GM19324 (cell line): ENCODE measurements around the gene TRIM40.

Experiments used
- ATAC-seq: cut with Tn5 transposase; IDR thresholded peaks from one replicate; pipeline ENCODE4 v1.9.1; 2021; ENCODE audit warnings: mild to moderate bottlenecking, moderate library complexity; ENCODE audit not compliant: unreplicated experiment, low FRiP score

The TRIM40 gene

DNA sequence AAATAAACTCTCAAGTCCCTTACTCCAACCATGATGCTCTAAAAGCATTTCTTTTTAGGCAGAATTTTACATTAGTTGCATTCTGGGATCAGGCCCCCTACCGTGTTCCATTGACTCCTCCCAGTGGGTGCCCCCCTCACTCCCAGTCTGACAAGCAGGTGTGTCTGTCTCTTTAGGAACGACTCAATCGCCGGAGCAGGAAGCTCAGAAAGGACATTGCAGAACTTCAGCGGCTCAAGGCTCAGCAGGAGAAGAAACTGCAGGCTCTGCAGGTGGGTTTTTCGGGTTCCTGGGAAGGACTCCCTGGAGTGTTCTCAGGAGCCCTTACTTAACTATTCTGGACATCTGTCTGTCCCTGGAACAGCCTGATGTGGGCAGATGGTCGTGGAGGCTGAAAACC is 9.9 kb downstream of the TRIM40 start:
- ATAC-seq: no peak

DNA sequence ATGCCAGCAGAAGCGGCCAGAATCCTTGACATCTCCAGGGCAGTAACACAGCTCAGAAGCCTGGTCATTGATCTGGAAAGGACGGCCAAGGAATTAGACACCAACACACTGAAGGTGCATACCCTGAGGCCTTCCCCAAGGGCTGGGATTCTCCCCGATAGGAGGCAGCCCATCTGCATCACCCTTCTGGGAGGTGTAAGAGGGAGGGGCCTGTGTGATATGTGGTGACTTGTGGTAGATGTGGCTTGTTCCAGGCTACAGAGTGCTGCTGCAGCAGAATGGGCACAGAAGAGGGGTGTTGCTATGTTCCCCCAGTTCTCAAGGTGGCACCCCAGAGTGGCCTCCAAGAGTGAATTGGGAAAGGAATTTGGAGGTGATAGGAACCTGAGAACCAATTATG is 11.2 kb downstream of the TRIM40 start:
- no peak for ATAC-seq

DNA sequence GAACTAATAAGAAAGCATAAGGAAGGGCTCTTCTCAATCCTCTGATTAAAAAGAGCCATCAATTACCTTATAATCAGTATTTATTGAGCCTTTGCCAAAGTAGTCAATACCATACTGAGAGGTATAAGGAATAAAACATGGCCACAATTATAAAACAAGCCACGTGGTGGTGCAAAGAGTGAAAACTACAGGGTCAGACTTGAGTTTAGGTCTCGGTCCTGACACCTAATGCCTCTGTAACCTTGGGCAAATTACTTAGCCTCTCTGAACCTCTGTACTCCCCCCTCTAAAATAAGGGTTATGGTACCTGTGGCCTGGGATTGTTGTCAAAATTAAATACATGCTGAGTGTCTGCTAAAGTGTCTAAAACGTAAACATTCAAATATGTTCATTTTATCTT is 13.3 kb downstream of the TRIM40 start:
- ATAC-seq: no peak

- no peak for ATAC-seq
These were observed 14.1 kb downstream of the TRIM40 start for GRCh38 chr6:30149858-30150550.

GRCh38 chr6:30150671-30151395 is 14.9 kb downstream of the TRIM40 start:
- no peak for ATAC-seq

GRCh38 chr6:30151580-30151979 is 15.6 kb downstream of the TRIM40 start:
- ATAC-seq: no peak

DNA sequence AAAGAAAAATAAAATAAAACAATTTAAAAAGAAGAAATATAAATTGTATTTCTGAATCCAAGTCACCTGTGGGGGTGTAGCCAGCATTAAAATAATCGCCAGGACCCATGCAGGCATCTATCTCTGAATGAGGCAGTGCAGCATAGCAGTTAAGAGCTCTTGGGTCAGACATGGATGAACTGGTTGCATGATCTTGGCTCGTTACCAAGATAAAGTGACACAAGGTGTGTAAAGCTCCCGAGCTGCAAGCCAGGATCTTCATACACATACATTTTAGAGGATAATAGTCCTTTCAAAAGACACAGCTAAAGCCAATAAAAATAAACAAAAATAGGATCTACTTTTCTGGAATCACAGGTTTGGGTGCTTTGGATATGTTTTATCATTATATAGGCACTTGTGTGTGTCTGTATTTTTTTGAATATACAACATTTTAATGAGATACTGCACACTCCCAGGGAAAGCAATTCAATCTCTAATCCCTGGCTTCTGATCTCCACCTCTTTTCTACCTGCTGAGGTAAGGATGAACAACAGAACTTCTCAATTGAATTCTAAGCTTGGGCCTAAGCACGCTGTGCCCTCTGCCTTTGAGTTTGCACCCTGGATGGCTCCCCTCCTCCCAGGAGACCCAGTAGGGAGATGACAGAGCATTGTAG is 16.2 kb downstream of the TRIM40 start:
- no peak for ATAC-seq

GRCh38 chr6:30152910-30153610 is 17.1 kb downstream of the TRIM40 start:
- no peak for ATAC-seq

DNA sequence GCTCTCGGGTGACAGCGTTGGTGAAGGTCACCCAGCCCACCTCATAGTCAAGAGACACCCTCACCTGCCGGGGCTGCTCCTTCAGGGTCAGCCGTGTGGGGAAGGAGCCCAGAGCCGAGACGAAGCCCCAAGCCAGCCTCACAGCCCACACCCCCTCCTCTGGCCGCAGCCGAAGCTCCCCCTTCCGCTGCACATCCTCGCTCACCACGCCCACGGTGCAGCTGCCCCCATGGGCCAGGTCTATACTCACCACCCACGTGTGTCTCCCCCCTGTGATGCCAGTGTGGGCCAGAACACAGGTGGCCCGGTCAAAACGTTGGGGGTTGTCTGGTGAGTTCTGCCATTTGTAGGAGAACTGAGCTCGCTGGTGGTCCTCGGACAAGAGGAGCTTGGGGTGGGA is 18.1 kb downstream of the TRIM40 start:
- ATAC-seq: no peak

GRCh38 chr6:30154709-30155519 is 19.0 kb downstream of the TRIM40 start:
- no peak for ATAC-seq

- no peak for ATAC-seq
These were observed 19.8 kb downstream of the TRIM40 start for GRCh38 chr6:30155520-30156261.

DNA sequence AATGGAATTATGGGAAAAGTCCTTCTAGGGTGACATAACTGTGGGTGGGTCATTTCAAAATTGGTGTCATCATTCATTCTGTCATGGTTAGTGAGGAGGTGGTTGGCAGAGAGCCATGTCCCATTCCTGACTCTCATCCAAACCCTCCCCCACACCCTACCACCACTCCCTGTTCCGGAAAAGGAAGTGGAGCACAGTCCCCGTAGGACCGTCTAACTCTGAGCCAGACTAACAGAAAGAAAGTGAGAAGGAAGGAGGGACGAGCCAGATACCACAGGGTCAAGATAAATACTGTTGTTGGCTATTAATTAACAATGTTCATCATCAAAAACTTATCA is 20.3 kb downstream of the TRIM40 start:
- ATAC-seq: no peak

DNA sequence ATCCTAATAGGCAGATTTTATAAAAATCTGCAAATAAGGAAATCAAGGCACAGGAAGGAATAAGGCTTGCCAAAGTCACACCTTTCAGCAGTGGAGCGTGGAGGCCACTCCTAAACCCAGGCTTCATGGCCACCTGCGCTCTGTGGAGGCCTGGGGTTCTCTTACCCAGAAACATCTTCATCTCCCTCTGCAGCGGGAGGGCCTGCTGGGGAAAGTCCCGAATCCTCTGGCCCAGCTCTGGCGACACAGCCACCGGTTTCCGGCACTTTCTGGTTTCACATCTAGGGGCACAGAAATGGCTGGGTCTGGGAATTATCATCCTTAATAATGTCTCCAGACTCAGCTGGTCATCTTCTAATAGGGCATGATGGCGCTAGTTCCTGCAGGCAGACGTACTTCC is 20.8 kb downstream of the TRIM40 start:
- ATAC-seq: no peak

GRCh38 chr6:30157581-30157980 is 21.6 kb downstream of the TRIM40 start:
- ATAC-seq: no peak

DNA sequence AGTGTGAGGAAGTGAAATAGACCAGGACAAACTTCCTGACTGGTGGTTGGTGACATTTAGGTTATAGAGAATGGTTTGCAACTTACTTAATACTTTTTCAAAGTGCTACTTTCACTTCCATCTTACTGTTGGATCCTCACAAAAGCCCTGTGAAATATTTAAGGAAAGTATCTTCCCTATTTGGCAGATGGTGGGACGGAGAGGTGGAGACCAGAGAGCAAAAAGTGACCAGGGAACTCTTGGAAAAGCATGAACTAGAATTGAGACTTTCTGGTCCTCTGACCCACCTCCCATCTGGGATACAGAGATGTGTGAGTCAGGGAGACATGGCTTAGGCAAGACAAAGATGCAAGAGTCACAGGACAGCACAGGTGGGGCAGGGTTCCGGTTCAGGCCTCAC is 22.1 kb downstream of the TRIM40 start:
- no peak for ATAC-seq

- no peak for ATAC-seq
These were observed 22.6 kb downstream of the TRIM40 start for GRCh38 chr6:30158475-30159040.

DNA sequence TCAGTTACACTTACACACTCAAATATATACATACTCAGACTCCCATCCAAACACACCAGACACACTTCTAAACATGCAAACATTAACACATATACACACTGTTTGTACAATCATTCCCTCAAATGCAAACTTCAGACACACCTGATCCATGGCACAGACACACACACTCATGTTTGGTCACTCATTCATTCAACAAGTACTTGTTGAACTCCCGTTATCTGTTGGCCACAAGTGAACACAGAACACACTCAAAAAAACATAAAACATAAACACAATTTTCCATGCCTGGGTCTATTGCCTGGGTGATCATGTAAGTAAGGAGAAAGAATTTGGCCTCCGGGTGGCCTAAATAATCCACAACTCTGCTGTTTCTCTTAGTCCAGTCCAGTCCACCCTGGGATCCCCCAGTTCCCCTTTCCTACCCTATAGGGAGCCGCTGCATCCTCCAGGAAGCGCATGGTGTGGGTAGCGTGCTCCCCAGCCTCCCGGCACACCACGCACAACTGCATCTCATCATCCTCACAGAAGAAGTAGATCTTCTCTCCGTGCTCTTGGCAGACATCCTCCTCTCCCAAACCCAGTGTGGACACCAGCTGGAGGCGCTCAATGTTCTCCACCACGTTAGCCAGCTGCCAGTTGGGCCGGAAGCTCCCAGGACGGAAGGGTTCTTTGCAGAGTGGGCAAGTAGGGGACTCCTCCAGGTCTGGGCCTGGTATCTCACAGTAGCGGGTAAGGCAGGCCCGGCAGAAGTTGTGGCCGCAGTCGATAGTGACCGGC is 24.3 kb downstream of the TRIM40 start:
- no peak for ATAC-seq

DNA sequence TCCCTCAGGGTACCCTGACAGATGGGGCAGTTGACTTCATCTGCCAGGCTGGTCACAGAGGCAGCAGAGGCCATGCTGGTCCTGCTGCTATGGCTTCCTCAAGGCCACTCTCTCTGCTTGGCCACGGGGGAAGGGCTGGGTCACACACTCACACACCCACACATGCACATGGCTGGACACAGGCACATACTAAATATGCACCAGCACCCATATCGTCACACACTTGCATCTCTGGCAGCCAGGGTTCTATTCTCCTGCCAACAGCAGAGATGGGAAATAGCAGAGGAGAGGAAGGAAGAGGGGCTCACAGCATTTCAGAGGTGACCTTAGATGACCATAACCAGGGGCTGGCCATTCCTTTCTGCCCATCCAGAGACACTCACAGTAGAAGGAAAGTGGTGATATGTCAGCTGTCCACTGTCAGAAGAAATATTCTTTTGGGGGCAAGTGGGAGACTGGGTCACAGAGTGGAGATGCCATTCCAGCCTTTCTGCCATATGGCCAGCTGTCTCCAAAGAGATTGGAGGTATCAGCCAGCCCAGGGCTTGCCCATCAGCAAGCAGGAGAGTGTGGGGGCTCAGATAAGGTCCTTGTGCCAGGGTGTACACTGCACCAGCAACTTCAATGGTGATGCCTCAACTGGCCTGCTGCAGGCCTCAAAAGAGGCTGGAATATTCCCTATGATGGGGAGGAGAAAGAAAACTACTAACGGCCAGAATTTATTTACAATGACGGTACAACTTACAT is 25.0 kb downstream of the TRIM40 start, which contains the start of gene TRIM10:
TSS of gene TRIM10 (minus strand) at position 427 of the 747 bp plus-strand sequence. CDS start at position 74, 353 bp downstream.
- no peak for ATAC-seq
